ENCODE data around the gene GPR132.
A peak's percentile ranks its signal among the peaks of the same experiment; 100 is the strongest.

Gene GPR132

DNA sequence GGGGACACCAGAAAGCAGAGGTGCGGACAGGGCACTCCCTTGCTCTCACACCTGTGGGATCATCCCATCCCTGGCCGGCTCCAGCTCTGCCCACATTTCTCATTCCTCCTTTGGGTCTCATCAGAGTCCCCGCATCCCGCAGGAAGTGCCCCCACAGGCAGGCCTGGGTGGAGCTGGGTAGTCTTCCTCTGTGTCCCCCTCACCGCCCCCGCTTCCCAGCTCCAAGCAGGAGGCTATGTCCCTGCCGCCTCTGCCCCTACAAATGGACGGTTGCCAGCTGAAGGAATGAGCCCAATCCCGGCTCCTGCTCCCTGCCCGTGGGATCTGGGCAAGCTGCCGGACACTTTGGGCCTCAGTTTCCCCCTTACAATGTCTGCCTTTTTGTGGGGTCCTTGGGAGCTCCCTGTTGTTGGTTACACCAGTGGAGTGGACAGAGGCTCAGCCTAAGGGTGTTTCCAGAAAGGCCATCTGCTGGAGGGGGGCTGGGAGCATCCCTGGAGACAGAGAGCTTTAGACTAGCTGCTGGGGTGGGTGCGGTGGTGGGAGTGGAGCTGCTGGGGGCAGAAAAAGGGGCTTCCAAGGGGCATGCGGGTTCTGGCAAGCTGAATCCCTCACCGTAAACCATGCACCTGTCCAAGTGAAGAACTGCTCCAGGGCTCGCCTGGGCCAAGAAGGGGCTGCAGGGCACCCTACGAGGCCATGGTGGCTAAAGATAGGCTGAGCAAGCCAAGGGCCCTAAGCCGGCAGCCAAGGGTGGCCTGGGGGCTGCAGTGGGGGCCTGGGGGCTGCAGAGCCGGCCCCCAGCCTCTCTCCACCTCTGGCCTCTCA is 7.9 kb upstream of the GPR132 start:
- no peak overlapping the region for H3K4me3 ChIP-seq (replicated peaks; ENCODE audit: low read depth, low read length)
- no peak for DNase-seq (ENCODE audit: low read depth)
- no peak for TF ChIP-seq CTCF (IDR thresholded peaks at IDR 0.05; ENCODE audit: low read length, missing control alignments)

DNA sequence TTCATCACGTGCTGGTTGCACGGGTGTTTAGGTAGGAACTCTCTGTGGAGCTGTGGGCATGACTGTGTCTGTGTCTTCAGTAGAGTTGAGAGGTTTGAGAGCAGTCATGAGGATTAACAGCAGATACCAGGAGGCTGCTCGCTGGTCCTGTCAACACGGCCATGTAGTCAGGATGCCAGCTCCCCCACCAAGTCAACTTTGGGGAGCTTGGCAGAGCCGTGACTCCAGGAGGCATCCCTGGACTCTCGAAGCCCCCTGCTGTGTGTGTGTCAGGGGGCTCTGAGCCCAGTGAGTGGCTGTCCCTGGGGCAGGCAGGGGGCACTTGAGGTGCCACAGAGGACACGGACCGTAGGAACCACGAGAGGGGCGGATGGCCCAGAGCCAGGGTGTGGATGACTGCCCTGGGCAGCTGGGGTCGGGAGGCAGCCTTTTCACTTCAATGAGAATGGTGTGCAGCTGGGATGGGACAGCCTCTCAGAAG is 7.2 kb upstream of the GPR132 start:
- no peak overlapping the region for H3K4me3 ChIP-seq (replicated peaks; ENCODE audit: low read depth, low read length)
- DNase-seq (ENCODE audit: low read depth) = no peak
- TF ChIP-seq CTCF (IDR thresholded peaks at IDR 0.05; ENCODE audit: low read length, missing control alignments) = no peak

- H3K4me3 ChIP-seq (replicated peaks; ENCODE audit: low read depth, low read length) = no peak overlapping the region
- TF ChIP-seq CTCF (IDR thresholded peaks at IDR 0.05; ENCODE audit: low read length, missing control alignments) = no peak
- no peak for DNase-seq (ENCODE audit: low read depth)
Measured at GRCh38 chr14:105071942-105072341, 6.7 kb upstream of the GPR132 start.

DNA sequence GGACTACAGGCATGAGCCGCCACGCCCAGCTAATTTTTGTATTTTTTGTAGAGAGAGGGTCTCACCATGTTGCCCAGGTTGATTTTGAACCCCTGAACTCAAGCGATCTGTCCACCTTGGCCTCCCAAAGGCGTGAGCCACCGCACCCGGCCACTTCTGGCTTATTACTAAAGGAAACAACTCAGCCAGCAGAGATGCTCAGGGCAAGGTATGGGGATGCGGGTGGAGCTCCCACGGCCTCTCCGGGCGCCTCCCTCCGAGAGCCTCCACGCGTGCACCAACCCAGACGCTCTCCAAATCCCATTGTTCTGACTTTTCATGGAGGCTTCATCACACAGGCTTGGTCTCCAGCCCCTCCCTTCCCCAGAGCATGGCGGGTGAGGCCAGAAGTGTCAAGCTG is 6.1 kb upstream of the GPR132 start:
- no peak for DNase-seq (ENCODE audit: low read depth)
- no peak overlapping the region for H3K4me3 ChIP-seq (replicated peaks; ENCODE audit: low read depth, low read length)
- TF ChIP-seq CTCF (IDR thresholded peaks at IDR 0.05; ENCODE audit: low read length, missing control alignments) = no peak

DNA sequence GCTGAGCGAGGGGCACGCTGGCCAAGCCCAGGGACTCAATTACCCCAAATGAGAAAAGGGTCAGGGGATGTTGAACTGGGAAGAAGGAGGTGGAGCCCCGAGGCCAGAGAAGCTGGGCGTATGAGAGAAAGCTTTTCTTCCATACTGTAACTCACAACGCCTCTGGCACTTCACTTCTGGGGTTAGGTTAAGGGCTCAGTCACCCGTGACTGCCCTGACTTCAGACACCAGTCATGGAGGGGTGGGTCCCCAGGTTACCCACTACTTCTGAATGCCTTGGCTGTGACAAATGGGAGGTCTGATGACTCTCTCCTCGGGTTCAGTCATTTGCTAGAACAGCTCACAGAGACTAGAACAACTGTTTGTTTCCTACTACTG is 5.5 kb upstream of the GPR132 start:
- TF ChIP-seq CTCF (IDR thresholded peaks at IDR 0.05; ENCODE audit: low read length, missing control alignments) = no peak
- no peak overlapping the region for H3K4me3 ChIP-seq (replicated peaks; ENCODE audit: low read depth, low read length)
- DNase-seq (ENCODE audit: low read depth) = no peak

DNA sequence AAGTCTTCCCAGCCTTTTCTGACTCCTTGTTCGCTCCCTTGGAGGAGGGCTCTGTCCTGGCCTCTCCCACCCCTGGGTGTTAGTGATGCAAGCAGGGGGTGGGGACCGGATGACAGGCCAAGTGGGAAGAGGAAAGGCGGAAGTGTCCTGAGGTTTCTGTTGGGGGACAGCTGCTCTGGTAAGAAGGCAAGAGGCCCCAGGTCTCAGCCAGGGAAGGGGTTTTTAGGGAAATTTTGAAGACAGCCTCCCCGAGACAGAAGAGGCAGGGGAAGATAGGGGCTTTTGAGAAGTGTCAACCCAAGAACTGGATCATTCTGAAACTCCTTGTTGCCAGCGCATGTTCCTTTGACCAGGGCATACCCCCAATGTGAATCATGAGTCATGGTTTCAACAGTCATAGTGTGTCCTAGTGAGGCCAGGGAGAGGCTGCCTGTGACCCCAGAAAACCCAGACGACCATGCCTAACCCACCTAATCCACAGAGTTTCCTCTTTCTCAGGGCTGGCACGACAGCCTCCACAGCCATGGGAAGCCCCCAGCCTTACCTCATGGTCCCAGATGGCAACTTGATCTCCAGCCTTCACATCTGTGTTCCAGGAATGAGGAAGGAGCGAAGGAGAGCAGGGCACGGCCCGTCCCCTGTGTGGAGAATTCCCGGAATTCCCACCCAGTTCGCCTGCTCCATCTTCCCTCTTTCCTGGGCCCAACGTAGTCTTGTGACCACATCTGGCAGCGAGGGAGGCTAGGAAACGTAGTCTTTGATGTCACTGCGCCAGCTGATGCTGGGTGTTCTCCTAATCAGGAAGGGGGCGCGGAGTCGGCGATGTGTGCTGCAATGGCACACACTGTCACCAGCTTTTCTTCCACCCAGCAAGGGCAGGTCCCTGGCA is 4.9 kb upstream of the GPR132 start:
- peak; percentile 22 for DNase-seq (ENCODE audit: low read depth)
- no peak overlapping the region for H3K4me3 ChIP-seq (replicated peaks; ENCODE audit: low read depth, low read length)
- TF ChIP-seq CTCF (IDR thresholded peaks at IDR 0.05; ENCODE audit: low read length, missing control alignments) = no peak
